Measurements from ENCODE around the gene CPA5.

CPA5 gene

GRCh38 chr7:130396109-130396508, 51.5 kb downstream of the CPA5 start:
- DNase-seq (ENCODE audit: low read depth in 2 of 2) = no peak

- no peak for DNase-seq (ENCODE audit: low read depth in 2 of 2)
Observed at GRCh38 chr7:130397051-130397757, 52.6 kb downstream of the CPA5 start.

- no peak for DNase-seq (ENCODE audit: low read depth in 2 of 2)
Observed at GRCh38 chr7:130397758-130398073, 53.1 kb downstream of the CPA5 start.

- DNase-seq (ENCODE audit: low read depth in 2 of 2) = no peak
Observed at GRCh38 chr7:130398526-130399090, 54.0 kb downstream of the CPA5 start.

GRCh38 chr7:130400120-130400572, 55.5 kb downstream of the CPA5 start:
- DNase-seq (ENCODE audit: low read depth in 2 of 2) = no peak

- no peak for DNase-seq (ENCODE audit: low read depth in 2 of 2)
Observed at GRCh38 chr7:130401101-130401500, 56.5 kb downstream of the CPA5 start.

GRCh38 chr7:130401578-130401977, 57.0 kb downstream of the CPA5 start:
- DNase-seq (ENCODE audit: low read depth in 2 of 2) = no peak

GRCh38 chr7:130405003-130405402, 60.4 kb downstream of the CPA5 start:
- no peak for DNase-seq (ENCODE audit: low read depth in 2 of 2)

GRCh38 chr7:130409067-130409711, 64.6 kb downstream of the CPA5 start:
- DNase-seq (ENCODE audit: low read depth in 2 of 2) = no peak

GRCh38 chr7:130409712-130410072, 65.1 kb downstream of the CPA5 start:
- no peak for DNase-seq (ENCODE audit: low read depth in 2 of 2)

GRCh38 chr7:130410868-130411541, 66.4 kb downstream of the CPA5 start:
- DNase-seq (ENCODE audit: low read depth in 2 of 2) = no peak

- no peak for DNase-seq (ENCODE audit: low read depth in 2 of 2)
Observed at GRCh38 chr7:130413201-130413600, 68.6 kb downstream of the CPA5 start.

- DNase-seq (ENCODE audit: low read depth in 2 of 2) = no peak
Observed at GRCh38 chr7:130415006-130415405, 70.4 kb downstream of the CPA5 start.

GRCh38 chr7:130417213-130417612, 72.6 kb downstream of the CPA5 start:
- DNase-seq (ENCODE audit: low read depth in 2 of 2) = no peak

- DNase-seq (ENCODE audit: low read depth in 2 of 2) = no peak
Observed at GRCh38 chr7:130418306-130418705, 73.7 kb downstream of the CPA5 start.
